CD4-positive, alpha-beta memory T cell (primary cell): ENCODE results near the gene AFTPH. TPM values are rescaled to one million over a fixed set of nuclear protein-coding genes. Genes with fewer than 3 reads are reported as not detected.

Source experiments
- CTCF ChIA-PET: fragments of 350-600 bp; sonication (Branson Sonifier 250); formaldehyde crosslinking; loops from one replicate; lab custom pipeline; 2021; ENCODE audit warnings: inconsistent platforms; ENCODE audit not compliant: partially characterized antibody; lab: Charles Lee
- POLR2A ChIA-PET: fragments of 350-600 bp; sonication (Branson Sonifier 250); formaldehyde crosslinking; loops from one replicate; lab custom pipeline; 2021; ENCODE audit not compliant: partially characterized antibody; lab: Charles Lee
- DNase-seq, 5 donors: peaks; one replicate each; pipeline versions ENCODE4 v3.0.0 to v3.0.0-alpha.2; 2020 to 2022; ENCODE audit warnings: mixed read lengths in 1 of 5
- H3K27ac ChIP-seq: one replicate; pipeline ENCODE4 v1.7.0; 2013; ENCODE audit warnings: low read depth, low read length
- H3K27me3 ChIP-seq: 2 replicates; pipeline ENCODE4 v1.7.0; 2013; ENCODE audit warnings: mild to moderate bottlenecking, low read length, moderate library complexity; ENCODE audit not compliant: insufficient read depth
- H3K36me3 ChIP-seq: 2 replicates; pipeline ENCODE4 v1.7.0; 2013; ENCODE audit warnings: mild to moderate bottlenecking, low read length, moderate library complexity; ENCODE audit not compliant: insufficient read depth
- H3K4me1 ChIP-seq: 2 replicates; pipeline ENCODE4 v1.7.0; 2013; ENCODE audit warnings: mild to moderate bottlenecking, low read length, moderate library complexity; ENCODE audit not compliant: insufficient read depth
- H3K4me3 ChIP-seq, 2 donors: one replicate each; pipeline ENCODE4 v1.7.0; 2013; ENCODE audit warnings: low read length in 2 of 2, mild to moderate bottlenecking in 1 of 2
- H3K9me3 ChIP-seq, 2 donors: one replicate each; pipeline ENCODE4 v1.7.0; 2013; ENCODE audit warnings: low read length in 2 of 2, control low read depth in 1 of 2; ENCODE audit not compliant: control insufficient read depth in 1 of 2
- H3K27ac Mint-ChIP-seq, 7 donors: one replicate each; pipeline ENCODE4 v1.8.0; 2020 to 2021; ENCODE audit warnings: mixed read lengths in 7 of 7, mild to moderate bottlenecking in 6 of 7, inconsistent platforms in 3 of 7, moderate library complexity in 3 of 7
- H3K27me3 Mint-ChIP-seq, 2 donors: one replicate each; pipeline ENCODE4 v1.8.0; 2020 to 2021; ENCODE audit warnings: mixed read lengths in 2 of 2
- H3K36me3 Mint-ChIP-seq, 2 donors: one replicate each; pipeline ENCODE4 v1.8.0; 2020 to 2021; ENCODE audit warnings: mixed read lengths in 2 of 2, inconsistent platforms in 1 of 2, mild to moderate bottlenecking in 1 of 2
- H3K4me1 Mint-ChIP-seq, 4 donors: one replicate each; pipeline ENCODE4 v1.8.0; 2020 to 2021; ENCODE audit warnings: mixed read lengths in 4 of 4, mild to moderate bottlenecking in 1 of 4
- H3K4me3 Mint-ChIP-seq, 8 donors: one replicate each; pipeline ENCODE4 v1.8.0; 2020 to 2021; ENCODE audit warnings: mixed read lengths in 8 of 8, mild to moderate bottlenecking in 7 of 8, moderate library complexity in 6 of 8, inconsistent platforms in 3 of 8
- H3K9me3 Mint-ChIP-seq, 8 donors: one replicate each; pipeline ENCODE4 v1.8.0; 2020 to 2021; ENCODE audit warnings: mixed read lengths in 8 of 8, mild to moderate bottlenecking in 5 of 8, inconsistent platforms in 3 of 8, moderate library complexity in 1 of 8
- intact Hi-C: fragments of 100-400 bp; cut with micrococcal nuclease; formaldehyde crosslinking; loops from one replicate; pipeline ENCODE4 v1.15.1; 2023
- polyA plus RNA-seq, 2 donors: library from polyadenylated mRNA; unstranded; fragments of 300-500 nt; fragmentation: Illumina TruSeq; gene quantifications; one replicate each; pipeline ENCODE4 v1.2.3, GENCODE V29; 2021
- total RNA-seq, 2 experiments: library from RNA; stranded (reverse); gene quantifications; one replicate each; pipeline ENCODE4 v1.2.3, GENCODE V29; 2021

AFTPH gene
- total and polyA plus RNA-seq, 4 experiments from 2014 or later, result 22.8 to 48.9 (median 38.7) TPM

DNA sequence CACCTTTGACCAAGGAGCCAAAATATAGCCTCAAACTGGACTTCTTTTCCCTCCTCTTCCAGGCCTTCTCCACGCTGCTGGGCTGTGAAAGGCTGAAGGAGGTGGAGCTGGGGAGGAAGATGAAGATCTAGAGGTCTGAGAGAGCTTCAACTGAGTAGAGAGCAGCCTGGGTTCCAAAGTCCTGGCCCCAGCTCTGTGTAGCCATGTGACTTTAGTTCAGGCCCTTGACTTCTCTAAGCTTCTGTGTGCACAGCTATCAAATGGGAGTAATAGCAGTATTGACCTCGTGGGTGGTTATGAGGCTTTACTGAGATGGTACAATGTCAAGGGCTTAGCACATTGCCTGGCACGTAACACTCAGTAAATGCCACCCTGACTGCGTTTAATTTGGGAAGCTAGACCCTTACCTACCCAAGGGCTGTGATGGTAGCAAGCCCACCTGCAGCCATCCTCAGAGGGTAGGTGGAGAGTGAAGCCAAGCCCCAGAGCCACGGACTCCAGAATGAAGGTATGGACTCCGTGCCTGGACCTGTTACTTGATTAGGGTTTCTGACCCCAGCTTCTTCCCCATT is 91.2 kb downstream of the AFTPH start:
- POLR2A ChIA-PET, result interaction anchor here (1.2 kb wide), 1 partner anchor 8 kb away, joined by 6 read pairs; no protein-coding TSS in a partner anchor
- no peak overlapping the region for H3K27ac Mint-ChIP-seq

DNA sequence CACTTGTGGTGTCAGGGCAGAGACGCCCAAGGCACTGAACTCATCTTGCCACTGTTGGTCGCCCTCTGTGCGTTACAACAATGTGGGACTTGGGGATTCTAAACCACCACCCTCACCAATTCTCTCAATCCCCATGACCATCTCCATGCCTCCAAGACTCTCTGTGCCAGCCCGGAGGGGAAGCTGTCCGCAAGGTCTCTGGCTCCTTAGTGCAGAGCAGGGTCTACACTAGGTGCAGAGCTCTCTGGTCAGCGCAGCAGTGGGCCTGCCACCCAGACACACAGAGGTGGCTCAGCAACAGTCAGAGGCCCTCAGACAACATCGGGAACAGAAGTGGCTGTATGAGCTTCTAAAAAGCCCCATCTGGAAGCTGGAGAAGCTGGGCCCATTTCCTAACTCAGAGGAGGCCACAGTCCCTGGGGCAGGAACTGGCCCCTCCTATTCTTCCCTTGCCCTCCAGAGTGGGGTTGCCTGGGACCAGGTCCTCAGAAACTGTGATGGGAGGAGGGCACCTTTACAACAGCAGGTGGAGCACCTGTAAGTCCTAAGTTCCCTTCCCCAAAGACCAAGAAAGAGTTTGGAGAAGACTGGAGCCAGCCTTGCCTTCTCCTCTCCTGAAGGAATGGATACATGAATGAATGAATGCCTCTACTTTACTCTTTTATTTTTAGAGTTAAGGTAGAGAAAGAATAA is 91.9 kb downstream of the AFTPH start:
- H3K4me3 ChIP-seq, result no peak overlapping the region
- Mint-ChIP-seq H3K4me3 (no peak overlapping the region), H3K27me3 (no peaks in the 10 kb centered on the region), H3K27ac (peak overlapping the region in 1 of 7 donors; percentile 14), H3K4me1 (peaks cover 0 to 2% (median 0%) of the 10 kb centered on the region in 4 donors), H3K36me3 (no peaks in the 10 kb centered on the region), H3K9me3 (no peaks in the 10 kb centered on the region)
- DNase-seq, result no peak
- no peak overlapping the region for H3K27ac ChIP-seq
- H3K27me3 ChIP-seq, result no peaks in the 10 kb centered on the region
- H3K36me3 ChIP-seq, result no peaks in the 10 kb centered on the region
- intact Hi-C loops, result no loop called here
- ChIA-PET POLR2A (interaction anchor here (1.2 to 1.3 kb wide), 2 partner anchors 9 to 135 kb away, joined by 3 to 6 read pairs; no protein-coding TSS in a partner anchor), CTCF (interaction anchor here (1.0 to 2.8 kb wide), 10 partner anchors 9 to 257 kb away, joined by 3 to 13 read pairs (median 4); partner anchors contain the start of gene SERTAD2)
- H3K4me1 ChIP-seq, result no peaks in the 10 kb centered on the region
- H3K9me3 ChIP-seq, result no peaks in the 10 kb centered on the region

More for the DNA sequence above, 91.2 kb downstream of the AFTPH start:
- CTCF ChIA-PET, result interaction anchor here (0.7 to 1.8 kb wide), 7 partner anchors 8 to 258 kb away, joined by 3 to 6 read pairs (median 4); partner anchors contain the start of gene SERTAD2
- no peak overlapping the region for H3K4me3 ChIP-seq
- intact Hi-C loops, result no loop called here
- no peaks in the 10 kb centered on the region for H3K36me3 Mint-ChIP-seq
- DNase-seq, result no peak
- H3K9me3 Mint-ChIP-seq, result no peaks in the 10 kb centered on the region
- H3K4me1 Mint-ChIP-seq, result peaks cover 0 to 2% (median 0%) of the 10 kb centered on the region in 4 donors
- H3K4me1 ChIP-seq, result no peaks in the 10 kb centered on the region
- no peak overlapping the region for H3K4me3 Mint-ChIP-seq
- H3K9me3 ChIP-seq, result no peaks in the 10 kb centered on the region
- H3K27ac ChIP-seq, result no peak overlapping the region
- H3K27me3 ChIP-seq, result no peaks in the 10 kb centered on the region
- no peaks in the 10 kb centered on the region for H3K36me3 ChIP-seq
- H3K27me3 Mint-ChIP-seq, result no peaks in the 10 kb centered on the region

GRCh38 chr2:64617631-64618151 is 93.6 kb downstream of the AFTPH start:
- intact Hi-C loops, result no loop called here
- Mint-ChIP-seq H3K27me3 (no peaks in the 10 kb centered on the region), H3K9me3 (no peaks in the 10 kb centered on the region), H3K27ac (no peak overlapping the region), H3K36me3 (no peaks in the 10 kb centered on the region), H3K4me3 (no peak overlapping the region), H3K4me1 (peaks cover 0 to 2% (median 0%) of the 10 kb centered on the region in 4 donors)
- H3K27me3 ChIP-seq, result no peaks in the 10 kb centered on the region
- no peak for DNase-seq
- POLR2A ChIA-PET, result interaction anchor here (0.6 to 2.7 kb wide), 3 partner anchors 11 to 128 kb away, joined by 3 to 12 read pairs (median 3); no protein-coding TSS in a partner anchor
- no peaks in the 10 kb centered on the region for H3K36me3 ChIP-seq
- H3K9me3 ChIP-seq, result no peaks in the 10 kb centered on the region
- no peaks in the 10 kb centered on the region for H3K4me1 ChIP-seq
- H3K27ac ChIP-seq, result no peak overlapping the region
- CTCF ChIA-PET, result interaction anchor here (1.0 to 2.9 kb wide), 7 partner anchors 9 to 255 kb away, joined by 3 to 13 read pairs (median 8); partner anchors contain the start of gene AFTPH
- H3K4me3 ChIP-seq, result no peak overlapping the region

- H3K4me1 ChIP-seq, result no peaks in the 10 kb centered on the region
- Mint-ChIP-seq H3K4me1 (peaks cover 0 to 2% (median 0%) of the 10 kb centered on the region in 4 donors), H3K27ac (no peak overlapping the region), H3K4me3 (no peak overlapping the region), H3K36me3 (no peaks in the 10 kb centered on the region), H3K27me3 (no peaks in the 10 kb centered on the region), H3K9me3 (no peaks in the 10 kb centered on the region)
- POLR2A ChIA-PET, result interaction anchor here (1.2 kb wide), 1 partner anchor 32 kb away, joined by 3 read pairs; no protein-coding TSS in a partner anchor
- no peaks in the 10 kb centered on the region for H3K36me3 ChIP-seq
- H3K4me3 ChIP-seq, result no peak overlapping the region
- intact Hi-C loops, result no loop called here
- no peak overlapping the region for H3K27ac ChIP-seq
- no peaks in the 10 kb centered on the region for H3K27me3 ChIP-seq
- DNase-seq, result no peak
- no peaks in the 10 kb centered on the region for H3K9me3 ChIP-seq
- CTCF ChIA-PET, result interaction anchor here (1.1 to 1.5 kb wide), 2 partner anchors 24 to 33 kb away, joined by 3 read pairs; partner anchors contain the start of gene SERTAD2
Observed at GRCh38 chr2:64620661-64621060, 96.5 kb downstream of the AFTPH start.

GRCh38 chr2:64622443-64623241 is 98.5 kb downstream of the AFTPH start:
- Histone ChIP-seq H3K9me3 (no peaks in the 10 kb centered on the region), H3K27me3 (no peaks in the 10 kb centered on the region), H3K36me3 (no peaks in the 10 kb centered on the region), H3K27ac (no peak overlapping the region), H3K4me3 (no peak overlapping the region), H3K4me1 (no peaks in the 10 kb centered on the region)
- no peaks in the 10 kb centered on the region for H3K27me3 Mint-ChIP-seq
- peak overlapping the region in 1 of 7 donors; percentile 24 for H3K27ac Mint-ChIP-seq
- no peaks in the 10 kb centered on the region for H3K9me3 Mint-ChIP-seq
- H3K4me3 Mint-ChIP-seq, result no peak overlapping the region
- DNase-seq, result no peak
- ChIA-PET CTCF (no interaction called here), POLR2A (no interaction called here)
- H3K4me1 Mint-ChIP-seq, result no peaks in the 10 kb centered on the region
- intact Hi-C loops, result no loop called here
- H3K36me3 Mint-ChIP-seq, result no peaks in the 10 kb centered on the region

GRCh38 chr2:64623242-64623850 is 99.2 kb downstream of the AFTPH start:
- POLR2A ChIA-PET, result no interaction called here
- Histone ChIP-seq H3K36me3 (no peaks in the 10 kb centered on the region), H3K4me1 (no peaks in the 10 kb centered on the region), H3K27ac (no peak overlapping the region), H3K4me3 (no peak overlapping the region), H3K9me3 (no peaks in the 10 kb centered on the region), H3K27me3 (no peaks in the 10 kb centered on the region)
- intact Hi-C loops, result no loop called here
- H3K4me1 Mint-ChIP-seq, result no peaks in the 10 kb centered on the region
- H3K9me3 Mint-ChIP-seq, result no peaks in the 10 kb centered on the region
- no peaks in the 10 kb centered on the region for H3K36me3 Mint-ChIP-seq
- no peak overlapping the region for H3K27ac Mint-ChIP-seq
- CTCF ChIA-PET, result no interaction called here
- DNase-seq, result no peak
- H3K4me3 Mint-ChIP-seq, result no peak overlapping the region
- no peaks in the 10 kb centered on the region for H3K27me3 Mint-ChIP-seq
